Activated CD8-positive, alpha-beta T cell treated with anti-CD3 and anti-CD28 coated beads for 36 hours (primary cell): Measurements from ENCODE around the gene SELENOT. TPM values are rescaled to one million over a fixed set of nuclear protein-coding genes. Genes with fewer than 3 reads are reported as not detected.
"Not testable (repeated sequence)": the region's sequence is repeated elsewhere in the genome, so short reads cannot be mapped to it uniquely, and the experiment has no call there.

Experiments
- ATAC-seq: fragments of 200-7000 bp; cut with Tn5 transposase; one replicate; pipeline ENCODE4 v1.10.0; 2021; ENCODE audit warnings: mild to moderate bottlenecking, moderate library complexity
- CTCF ChIA-PET: fragments of 350-600 bp; sonication (Branson Sonifier 250); formaldehyde crosslinking; loops from one replicate; lab custom pipeline; 2021; ENCODE audit warnings: antibody characterized with exemption; lab: Charles Lee
- POLR2A ChIA-PET: fragments of 350-600 bp; sonication (Branson Sonifier 250); formaldehyde crosslinking; loops from one replicate; lab custom pipeline; 2021; ENCODE audit warnings: antibody characterized with exemption; lab: Charles Lee
- DNase-seq: peaks from one replicate; pipeline ENCODE4 v3.0.0-alpha.2; 2020
- H3K27ac Mint-ChIP-seq: one replicate; pipeline ENCODE4 v1.8.0; 2021; ENCODE audit warnings: mild to moderate bottlenecking, mixed read lengths
- H3K27me3 Mint-ChIP-seq: one replicate; pipeline ENCODE4 v1.8.0; 2021; ENCODE audit warnings: mixed read lengths
- H3K36me3 Mint-ChIP-seq: one replicate; pipeline ENCODE4 v1.8.0; 2021; ENCODE audit warnings: low read depth, mixed read lengths
- H3K4me1 Mint-ChIP-seq: one replicate; pipeline ENCODE4 v1.8.0; 2021; ENCODE audit warnings: low read depth, mixed read lengths
- H3K4me3 Mint-ChIP-seq: one replicate; pipeline ENCODE4 v1.8.0; 2021; ENCODE audit warnings: mild to moderate bottlenecking, moderate library complexity, mixed read lengths
- H3K9me3 Mint-ChIP-seq: one replicate; pipeline ENCODE4 v1.8.0; 2021; ENCODE audit warnings: mixed read lengths
- intact Hi-C: fragments of 100-400 bp; cut with micrococcal nuclease; formaldehyde crosslinking; loops from one replicate; pipeline ENCODE4 v1.10.0; 2022
- total RNA-seq, 2 experiments: library from RNA; stranded (reverse); gene quantifications; one replicate each; pipeline ENCODE4 v1.2.3, GENCODE V29; 2021
- TF ChIP-seq, protein P1 (sequence below): fragments of 200-600 bp; IDR thresholded peaks from one replicate; pipeline ENCODE4 v1.8.0; 2022; ENCODE audit warnings: antibody characterized with exemption, mild to moderate bottlenecking

The SELENOT gene
- total RNA-seq, 2 experiments from 2014 or later = 77.6 to 89.8 TPM

DNA sequence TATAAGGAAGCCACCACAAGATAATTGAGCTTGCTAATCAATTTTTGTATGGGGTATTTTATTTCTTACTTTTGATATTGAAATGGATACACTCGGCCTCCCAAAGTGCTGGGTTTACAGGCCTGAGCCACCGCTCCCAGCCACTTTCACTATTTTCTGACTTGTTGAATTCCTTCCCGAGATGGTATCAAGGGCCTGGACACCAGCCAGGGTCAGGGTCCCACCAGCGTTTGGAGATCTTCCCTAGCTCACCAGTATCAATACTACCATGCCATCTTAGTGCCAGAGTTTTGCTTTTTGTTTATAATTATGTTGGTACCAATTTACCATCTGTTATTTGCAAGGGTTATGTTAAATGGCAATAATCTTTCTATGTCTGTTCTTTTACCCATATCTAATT, 5.5 kb upstream of the SELENOT start:
- Mint-ChIP-seq H3K4me1 (peaks cover 34% of the 10 kb centered on the region), H3K9me3 (no peaks in the 10 kb centered on the region), H3K27me3 (no peaks in the 10 kb centered on the region), H3K27ac (no peak overlapping the region), H3K4me3 (no peak overlapping the region), H3K36me3 (peaks cover 8% of the 10 kb centered on the region)
- TF ChIP-seq, protein P1, sequence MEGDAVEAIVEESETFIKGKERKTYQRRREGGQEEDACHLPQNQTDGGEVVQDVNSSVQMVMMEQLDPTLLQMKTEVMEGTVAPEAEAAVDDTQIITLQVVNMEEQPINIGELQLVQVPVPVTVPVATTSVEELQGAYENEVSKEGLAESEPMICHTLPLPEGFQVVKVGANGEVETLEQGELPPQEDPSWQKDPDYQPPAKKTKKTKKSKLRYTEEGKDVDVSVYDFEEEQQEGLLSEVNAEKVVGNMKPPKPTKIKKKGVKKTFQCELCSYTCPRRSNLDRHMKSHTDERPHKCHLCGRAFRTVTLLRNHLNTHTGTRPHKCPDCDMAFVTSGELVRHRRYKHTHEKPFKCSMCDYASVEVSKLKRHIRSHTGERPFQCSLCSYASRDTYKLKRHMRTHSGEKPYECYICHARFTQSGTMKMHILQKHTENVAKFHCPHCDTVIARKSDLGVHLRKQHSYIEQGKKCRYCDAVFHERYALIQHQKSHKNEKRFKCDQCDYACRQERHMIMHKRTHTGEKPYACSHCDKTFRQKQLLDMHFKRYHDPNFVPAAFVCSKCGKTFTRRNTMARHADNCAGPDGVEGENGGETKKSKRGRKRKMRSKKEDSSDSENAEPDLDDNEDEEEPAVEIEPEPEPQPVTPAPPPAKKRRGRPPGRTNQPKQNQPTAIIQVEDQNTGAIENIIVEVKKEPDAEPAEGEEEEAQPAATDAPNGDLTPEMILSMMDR = no peak
- DNase-seq (no peak), ATAC-seq (no peak)
- intact Hi-C loops = no loop called here
- POLR2A ChIA-PET = no interaction called here
- CTCF ChIA-PET = interaction anchor here (1.1 to 1.8 kb wide), 2 partner anchors 9 to 124 kb away, joined by 3 to 6 read pairs; no protein-coding TSS in a partner anchor

DNA sequence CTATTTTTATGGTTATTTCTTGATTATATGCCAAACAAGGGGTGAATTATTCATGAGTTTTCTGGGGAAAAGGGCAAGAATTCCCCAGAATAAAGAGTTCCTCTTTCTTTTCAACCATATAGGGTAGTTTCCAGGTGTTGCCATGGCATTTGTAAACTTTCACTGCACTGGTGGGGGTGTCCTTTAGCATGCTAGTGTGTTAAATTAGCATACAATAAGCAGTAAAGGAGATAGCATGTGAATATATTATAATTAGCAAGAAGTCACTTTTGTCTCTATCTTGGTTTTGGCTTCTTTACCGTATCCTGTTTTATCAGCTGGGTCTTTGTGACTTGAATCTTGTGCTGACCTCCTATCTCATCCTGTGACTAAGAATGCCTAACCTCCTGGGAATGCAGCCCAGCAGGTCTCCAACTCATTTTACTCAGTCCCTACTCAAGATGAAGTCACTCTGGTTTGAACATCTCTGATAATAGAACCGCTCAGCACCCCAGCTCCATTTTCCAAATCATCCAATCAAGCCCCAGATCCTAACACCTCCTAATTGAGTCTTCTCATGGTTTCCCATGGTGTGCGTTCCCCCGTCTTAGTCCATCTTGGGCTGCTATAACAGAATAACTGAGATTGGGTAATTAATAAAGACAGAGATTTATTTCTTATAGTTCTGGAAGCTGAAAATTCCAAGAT, 3.4 kb upstream of the SELENOT start:
- intact Hi-C loops = loop anchor here (5.0 kb wide), 2 partner anchors 103 to 163 kb away; partner anchors contain the start of genes ERICH6 and SIAH2
- peak overlapping the region; percentile 8 for H3K27ac Mint-ChIP-seq
- ChIA-PET POLR2A (interaction anchor here (0.7 to 1.4 kb wide), 2 partner anchors 13 to 49 kb away, joined by 3 read pairs; no protein-coding TSS in a partner anchor), CTCF (interaction anchor here (1.0 to 1.8 kb wide), 2 partner anchors 11 to 17 kb away, joined by 3 to 6 read pairs; no protein-coding TSS in a partner anchor)
- no peaks in the 10 kb centered on the region for H3K27me3 Mint-ChIP-seq
- H3K4me1 Mint-ChIP-seq = peaks cover 30% of the 10 kb centered on the region
- DNase-seq = no peak
- H3K9me3 Mint-ChIP-seq = no peaks in the 10 kb centered on the region
- peaks cover 18% of the 10 kb centered on the region for H3K36me3 Mint-ChIP-seq
- no peak overlapping the region for H3K4me3 Mint-ChIP-seq
- TF ChIP-seq, protein P1 = no peak
- no peak for ATAC-seq

DNA sequence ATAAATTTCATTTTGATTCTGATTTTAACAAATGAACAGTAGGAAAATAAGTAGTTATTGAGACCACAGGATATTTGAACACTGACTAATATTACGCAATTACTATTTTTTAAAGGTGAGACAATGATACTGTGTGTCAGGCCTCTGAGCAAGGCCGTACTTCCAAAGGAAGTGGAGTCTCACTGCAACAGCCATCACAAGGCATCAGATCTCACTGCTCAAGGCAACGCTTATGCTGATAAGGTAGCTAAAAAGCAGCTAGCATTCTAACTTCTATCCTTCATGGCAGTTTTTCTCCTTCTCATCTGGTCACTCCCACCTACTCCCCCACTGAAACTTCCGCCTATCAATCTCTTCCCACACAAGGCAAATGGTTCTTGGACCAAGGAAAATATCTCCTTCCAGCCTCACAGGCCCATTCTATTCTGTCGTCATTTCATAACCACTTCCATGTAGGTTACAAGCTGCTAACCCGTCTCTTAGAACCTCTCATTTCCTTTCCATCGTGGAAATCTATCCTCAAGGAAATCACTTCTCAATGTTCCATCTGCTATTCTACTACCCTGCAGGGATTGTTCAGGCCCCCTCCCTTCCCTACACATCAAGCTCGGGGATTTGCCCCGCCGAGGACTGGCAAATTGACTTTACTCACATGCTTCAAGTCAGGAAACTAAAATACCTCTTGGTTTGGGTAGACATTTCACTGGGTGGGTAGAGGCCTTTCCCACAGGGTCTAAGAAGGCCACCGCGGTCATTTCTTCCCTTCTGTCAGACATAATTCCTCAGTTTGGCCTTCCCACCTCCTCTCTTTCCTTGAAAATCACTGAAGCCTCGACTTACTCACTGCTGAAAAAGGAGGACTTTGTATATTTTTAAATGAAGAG, 2.2 kb upstream of the SELENOT start:
- Mint-ChIP-seq H3K4me1 (peaks cover 36% of the 10 kb centered on the region), H3K4me3 (peak overlapping the region; percentile 91), H3K36me3 (peaks cover 22% of the 10 kb centered on the region)
- CTCF ChIA-PET, POLR2A ChIA-PET, H3K27me3 Mint-ChIP-seq, H3K9me3 Mint-ChIP-seq, DNase-seq, H3K27ac Mint-ChIP-seq, ATAC-seq: not testable (repeated sequence)
- intact Hi-C loops = loop anchor here (5.0 kb wide), 2 partner anchors 101 to 161 kb away; partner anchors contain the start of genes ERICH6 and SIAH2

DNA sequence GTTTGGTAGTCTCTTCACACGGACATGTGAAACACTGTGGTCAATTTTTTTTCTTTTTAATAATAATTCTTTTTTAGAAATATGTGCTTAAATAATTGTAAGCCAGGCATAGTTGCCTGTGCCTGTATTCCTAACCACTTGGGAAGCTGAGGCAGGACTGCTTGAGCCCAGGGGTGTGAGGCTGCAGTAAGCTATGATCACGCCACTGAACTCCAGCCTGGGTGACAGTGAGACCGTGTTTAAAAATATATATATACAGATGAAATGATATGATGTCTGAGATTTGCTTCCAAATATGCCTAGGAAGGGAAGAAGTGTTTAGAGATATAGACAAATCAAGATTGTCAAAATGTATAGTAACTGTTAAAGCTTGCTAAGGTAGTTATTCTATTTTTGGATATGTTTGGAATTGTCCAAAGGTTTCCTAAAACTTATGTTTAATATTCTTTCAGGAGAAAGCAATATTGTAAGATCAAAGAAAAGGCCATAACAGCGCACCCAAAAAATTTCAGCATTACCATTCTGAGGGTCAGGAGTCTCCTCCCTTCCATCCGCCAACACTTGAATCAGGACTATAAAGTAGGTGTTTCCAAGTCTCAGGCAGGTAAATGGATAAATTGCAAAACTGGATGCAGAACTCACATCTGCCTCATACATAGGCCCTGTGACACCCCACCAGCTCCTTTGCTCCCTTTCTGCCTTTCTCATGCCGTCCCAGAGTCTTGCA, 532 bp upstream of the SELENOT start:
- CTCF ChIA-PET = interaction anchor here (0.7 to 1.3 kb wide), 5 partner anchors 14 to 99 kb away, joined by 3 to 4 read pairs (median 3); no protein-coding TSS in a partner anchor
- TF ChIP-seq, protein P1 = no peak
- intact Hi-C loops = loop anchor here (2.0 to 5.0 kb wide), 4 partner anchors 56 to 194 kb away; partner anchors contain the start of genes EIF2A, ERICH6, SERP1 and SIAH2
- Mint-ChIP-seq H3K36me3 (peaks cover 35% of the 10 kb centered on the region), H3K4me1 (peaks cover 52% of the 10 kb centered on the region), H3K9me3 (no peaks in the 10 kb centered on the region), H3K4me3 (peak overlapping the region; percentile 91), H3K27ac (peak overlapping the region; percentile 97), H3K27me3 (no peaks in the 10 kb centered on the region)
- DNase-seq (no peak), ATAC-seq (no peak)
- POLR2A ChIA-PET = interaction anchor here (0.6 to 1.9 kb wide), 21 partner anchors 9 to 194 kb away, joined by 3 to 19 read pairs (median 4); partner anchors contain the start of genes EIF2A, ERICH6, SERP1 and SIAH2

DNA sequence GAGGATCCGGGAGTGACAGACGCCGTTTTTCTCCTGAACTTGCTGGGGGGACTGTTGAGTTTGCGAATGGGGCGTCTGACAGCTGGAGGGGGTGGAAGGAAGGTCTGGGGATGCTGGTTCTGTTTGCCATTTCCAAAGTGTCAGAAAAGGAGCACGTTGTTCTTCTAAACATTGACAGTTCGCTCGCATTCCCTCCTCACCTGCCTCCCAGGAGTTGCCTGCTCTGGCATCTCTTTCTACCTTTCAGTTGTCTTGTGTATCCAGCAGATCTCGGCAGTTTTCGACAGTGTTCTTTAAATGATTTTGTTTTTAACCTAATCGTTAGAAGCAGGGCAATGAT, 829 bp downstream of the SELENOT start:
- CTCF ChIA-PET = no interaction called here

More for the DNA sequence above, 829 bp downstream of the SELENOT start:
- intact Hi-C loops = loop anchor here (2.0 to 5.0 kb wide), 4 partner anchors 57 to 195 kb away; partner anchors contain the start of genes EIF2A, ERICH6, SERP1 and SIAH2
- Mint-ChIP-seq H3K4me1 (peaks cover 63% of the 10 kb centered on the region), H3K4me3 (peak overlapping the region; percentile 91), H3K27ac (peak overlapping the region; percentile 97), H3K36me3 (peaks cover 43% of the 10 kb centered on the region), H3K9me3 (no peaks in the 10 kb centered on the region), H3K27me3 (no peaks in the 10 kb centered on the region)
- ATAC-seq (no peak), DNase-seq (no peak)
- POLR2A ChIA-PET = interaction anchor here (0.7 to 1.5 kb wide), 2 partner anchors 58 to 158 kb away, joined by 3 to 5 read pairs; partner anchors contain the start of genes EIF2A and SERP1
- TF ChIP-seq, protein P1 = no peak
